HG02840 (cell line): ENCODE results near the gene CDKN1C.

Experiments used
- ATAC-seq: cut with Tn5 transposase; IDR thresholded peaks from one replicate; pipeline ENCODE4 v1.9.1; 2021; ENCODE audit warnings: mild to moderate bottlenecking, moderate library complexity, moderate number of reproducible peaks; ENCODE audit not compliant: unreplicated experiment, low FRiP score

The CDKN1C gene

GRCh38 chr11:2870969-2871680 is 14.4 kb downstream of the CDKN1C start:
- no peak for ATAC-seq

- no peak for ATAC-seq
Observed at GRCh38 chr11:2870460-2870859, 15.1 kb downstream of the CDKN1C start.

GRCh38 chr11:2869561-2870427 is 15.8 kb downstream of the CDKN1C start:
- ATAC-seq = no peak

GRCh38 chr11:2869134-2869526 is 16.4 kb downstream of the CDKN1C start:
- no peak for ATAC-seq

- ATAC-seq = no peak
Observed at GRCh38 chr11:2868506-2869133, 17.0 kb downstream of the CDKN1C start.

GRCh38 chr11:2867722-2868505 is 17.7 kb downstream of the CDKN1C start:
- ATAC-seq = no peak

GRCh38 chr11:2867142-2867541 is 18.4 kb downstream of the CDKN1C start:
- ATAC-seq = no peak

GRCh38 chr11:2865922-2866577 is 19.5 kb downstream of the CDKN1C start:
- no peak for ATAC-seq

GRCh38 chr11:2864901-2865300 is 20.7 kb downstream of the CDKN1C start:
- no peak for ATAC-seq

GRCh38 chr11:2863276-2863618 is 22.3 kb downstream of the CDKN1C start:
- ATAC-seq = no peak

GRCh38 chr11:2862395-2863275 is 22.9 kb downstream of the CDKN1C start:
- no peak for ATAC-seq

GRCh38 chr11:2860636-2861035 is 24.9 kb downstream of the CDKN1C start:
- no peak for ATAC-seq

GRCh38 chr11:2859699-2860037 is 25.9 kb downstream of the CDKN1C start:
- no peak for ATAC-seq

- no peak for ATAC-seq
Observed at GRCh38 chr11:2858995-2859698, 26.4 kb downstream of the CDKN1C start.

- no peak for ATAC-seq
Observed at GRCh38 chr11:2857918-2858317, 27.7 kb downstream of the CDKN1C start.

GRCh38 chr11:2857276-2857675 is 28.3 kb downstream of the CDKN1C start:
- no peak for ATAC-seq

- ATAC-seq = no peak
Observed at GRCh38 chr11:2855162-2855561, 30.4 kb downstream of the CDKN1C start.

GRCh38 chr11:2853997-2854560 is 31.5 kb downstream of the CDKN1C start:
- no peak for ATAC-seq
